PC-9 (cell line): ENCODE measurements around the gene SVEP1.

ENCODE experiments used
- CTCF ChIP-seq: fragments of 200-600 bp; sonication (generic); conservative IDR thresholded peaks from 2 replicates; pipeline ENCODE4 v1.6.1; 2017; ENCODE audit warnings: mixed run types, antibody characterized with exemption, mild to moderate bottlenecking, moderate library complexity
- EZH2 ChIP-seq: fragments of 200-600 bp; sonication (generic); IDR thresholded peaks from 2 replicates; pipeline ENCODE4 v1.8.0; 2017; ENCODE audit warnings: antibody characterized with exemption, low read depth

- TF ChIP-seq CTCF = no peak
- no peak for TF ChIP-seq EZH2
Observed at GRCh38 chr9:110346325-110346724, 233.2 kb downstream of the SVEP1 start.
